PC-3 (cell line): ENCODE results near the gene PSPC1. TPM values are rescaled to one million over a fixed set of nuclear protein-coding genes. Genes with fewer than 3 reads are reported as not detected.
"Not testable (repeated sequence)": the region's sequence is repeated elsewhere in the genome, so short reads cannot be mapped to it uniquely, and the experiment has no call there.

Experiments used
- ATAC-seq: fragments of 200-7000 bp; cut with Tn5 transposase; 2 replicates; pipeline ENCODE4 v1.9.1; 2020; ENCODE audit warnings: mild to moderate bottlenecking, moderate library complexity
- BruUV-seq: library from RNA; stranded (reverse); fragments of 400-500 nt; replicated peaks from 2 replicates; lab custom pipeline; 2021; lab: Mats Ljungman, UMichigan
- CTCF ChIA-PET: fragments of 300-600 bp; sonication (Branson Sonifier 250); formaldehyde crosslinking; loops from one replicate; lab custom pipeline; 2022; ENCODE audit warnings: antibody characterized with exemption; lab: Charles Lee
- POLR2A ChIA-PET: fragments of 300-600 bp; sonication (Branson Sonifier 250); formaldehyde crosslinking; loops from one replicate; lab custom pipeline; 2022; ENCODE audit warnings: antibody characterized with exemption; ENCODE audit not compliant: unreplicated experiment; lab: Charles Lee
- DNase-seq: peaks from one replicate; pipeline ENCODE4 v3.0.0-alpha.2; 2015
- H2AFZ ChIP-seq: fragments of 300-600 bp; sonication (generic); 2 replicates; pipeline ENCODE4 v1.6.0; 2016; ENCODE audit warnings: antibody characterized with exemption, low read length
- H3F3A ChIP-seq: fragments of 300-600 bp; sonication (generic); one replicate; pipeline ENCODE4 v1.6.0; 2017; ENCODE audit warnings: antibody characterized with exemption, low read length, control low read depth, mild to moderate bottlenecking; ENCODE audit not compliant: unreplicated experiment
- H3K27ac ChIP-seq: fragments of 300-600 bp; sonication (generic); 2 replicates; pipeline ENCODE4 v1.5.1; 2016; ENCODE audit warnings: mild to moderate bottlenecking, low read length
- H3K27me3 ChIP-seq: fragments of 300-600 bp; sonication (generic); 2 replicates; pipeline ENCODE4 v1.6.1; 2016; ENCODE audit warnings: low read length, mixed read lengths
- H3K36me3 ChIP-seq: fragments of 300-600 bp; sonication (generic); 2 replicates; pipeline ENCODE4 v1.6.1; 2016; ENCODE audit warnings: low read depth, mixed run types, low read length, mixed read lengths
- H3K4me1 ChIP-seq: fragments of 300-600 bp; sonication (generic); 2 replicates; pipeline ENCODE4 v1.5.1; 2016; ENCODE audit warnings: low read length; ENCODE audit not compliant: insufficient read depth
- H3K4me2 ChIP-seq: fragments of 300-600 bp; sonication (generic); 2 replicates; pipeline ENCODE4 v1.6.0; 2016; ENCODE audit warnings: low read length
- H3K4me3 ChIP-seq: fragments of 300-600 bp; sonication (generic); 2 replicates; pipeline ENCODE4 v1.5.1; 2016; ENCODE audit warnings: mild to moderate bottlenecking, low read length, mixed read lengths
- H3K79me2 ChIP-seq: fragments of 300-600 bp; sonication (generic); 2 replicates; pipeline ENCODE4 v1.6.1; 2017; ENCODE audit warnings: low read length, mixed read lengths
- H3K9ac ChIP-seq: fragments of 300-600 bp; sonication (generic); 2 replicates; pipeline ENCODE4 v1.6.0; 2016; ENCODE audit warnings: mild to moderate bottlenecking, low read length
- H3K9me2 ChIP-seq: fragments of 300-600 bp; sonication (generic); replicated peaks from 2 replicates; pipeline ENCODE4 v1.6.1; 2016; ENCODE audit warnings: mixed run types, low read length, mixed read lengths
- H3K9me3 ChIP-seq: fragments of 300-600 bp; sonication (generic); 2 replicates; pipeline ENCODE4 v1.6.1; 2016; ENCODE audit warnings: low read length, mixed read lengths
- H4K20me1 ChIP-seq: fragments of 300-600 bp; sonication (generic); 2 replicates; pipeline ENCODE4 v1.6.1; 2016; ENCODE audit warnings: low read length, mixed read lengths
- CTCF ChIP-seq: fragments of 300-600 bp; sonication (generic); conservative IDR thresholded peaks from 2 replicates; pipeline ENCODE4 v1.5.1; 2017; ENCODE audit warnings: antibody characterized with exemption, low read depth, mild to moderate bottlenecking, low read length
- EZH2 ChIP-seq: fragments of 300-600 bp; sonication (generic); IDR thresholded peaks from one replicate; pipeline ENCODE4 v1.6.1; 2017; ENCODE audit warnings: antibody characterized with exemption, mild to moderate bottlenecking, low read length; ENCODE audit not compliant: unreplicated experiment
- EZH2phosphoT487 ChIP-seq: fragments of 300-600 bp; sonication (generic); IDR thresholded peaks from 2 replicates; pipeline ENCODE4 v1.6.1; 2018; ENCODE audit warnings: mild to moderate bottlenecking, antibody characterized with exemption, low read length, borderline replicate concordance
- intact Hi-C: fragments of 100-400 bp; cut with micrococcal nuclease; formaldehyde crosslinking; loops from 2 replicates; pipeline ENCODE4 v1.9.0; 2023
- total RNA-seq: library from RNA; depleted of rRNA; stranded (reverse); fragments of >200 nt; gene quantifications from 2 replicates; pipeline ENCODE4 v1.2.3, GENCODE V29; 2014

The PSPC1 gene
- total RNA-seq, 1 experiment from 2014 or later: 121 TPM

GRCh38 chr13:19817510-19818158 lies 34.9 kb upstream of the PSPC1 start:
- Histone ChIP-seq H3K9me2 (no peaks in the 10 kb centered on the region), H3K27ac (no peak overlapping the region), H3K9me3 (no peaks in the 10 kb centered on the region), H3K4me3 (no peak overlapping the region), H3K4me1 (peaks cover 4% of the 10 kb centered on the region), H3K4me2 (no peak overlapping the region), H3K36me3 (peaks cover 8% of the 10 kb centered on the region), H3K9ac (no peak overlapping the region), H3K27me3 (no peaks in the 10 kb centered on the region), H3F3A (no peaks in the 10 kb centered on the region), H4K20me1 (no peaks in the 10 kb centered on the region), H3K79me2 (no peaks in the 10 kb centered on the region), H2AFZ (no peak overlapping the region)
- DNase-seq (no peak), ATAC-seq (no peak)
- no peak for TF ChIP-seq EZH2phosphoT487
- POLR2A ChIA-PET: no interaction called here
- BruUV-seq: no TSS peak
- CTCF ChIA-PET: no interaction called here
- intact Hi-C loops: no loop called here

- TF ChIP-seq EZH2phosphoT487 (no peak), EZH2 (no peak), CTCF (no peak)
- no peaks in the 10 kb centered on the region for H3K79me2 ChIP-seq
- no peaks in the 10 kb centered on the region for H3K27me3 ChIP-seq
- H3K4me2 ChIP-seq: no peak overlapping the region
- no peaks in the 10 kb centered on the region for H4K20me1 ChIP-seq
- intact Hi-C loops: no loop called here
- H3K4me3 ChIP-seq: no peak overlapping the region
- H3K36me3 ChIP-seq: peaks cover 8% of the 10 kb centered on the region
- no peak overlapping the region for H2AFZ ChIP-seq
- no peak overlapping the region for H3K9ac ChIP-seq
- ATAC-seq (no peak), DNase-seq (no peak)
- no peaks in the 10 kb centered on the region for H3F3A ChIP-seq
- peaks cover 4% of the 10 kb centered on the region for H3K4me1 ChIP-seq
- no peak overlapping the region for H3K27ac ChIP-seq
- ChIA-PET CTCF (no interaction called here), POLR2A (no interaction called here)
- no peaks in the 10 kb centered on the region for H3K9me2 ChIP-seq
- BruUV-seq: no TSS peak
- H3K9me3 ChIP-seq: no peaks in the 10 kb centered on the region
Measured at GRCh38 chr13:19817106-19817505, 34.4 kb upstream of the PSPC1 start.

GRCh38 chr13:19815842-19816241 lies 33.1 kb upstream of the PSPC1 start:
- H3K27me3 ChIP-seq, H3F3A ChIP-seq, H3K9me3 ChIP-seq, intact Hi-C loops, BruUV-seq, POLR2A ChIA-PET, H3K36me3 ChIP-seq, H3K9me2 ChIP-seq, DNase-seq, H3K9ac ChIP-seq, CTCF ChIA-PET, H3K4me1 ChIP-seq, ATAC-seq, H4K20me1 ChIP-seq, H3K27ac ChIP-seq, H2AFZ ChIP-seq, H3K79me2 ChIP-seq, H3K4me2 ChIP-seq, H3K4me3 ChIP-seq: not testable (repeated sequence)
